ENCODE measurements around the gene UNC80. TPM values are rescaled to one million over a fixed set of nuclear protein-coding genes. Genes with fewer than 3 reads are reported as not detected.

UNC80 gene
- polyA plus RNA-seq, 1 donor from 2014 or later = 10.4 TPM

GRCh38 chr2:209969692-209970091 is 198.1 kb downstream of the UNC80 start:
- H4K20me1 ChIP-seq (ENCODE audit: insufficient read depth) = no peaks in the 10 kb centered on the region
- H3F3A ChIP-seq (ENCODE audit: insufficient read depth, low read length, poor library complexity, severe bottlenecking) = no peaks in the 10 kb centered on the region
- H3K4me2 ChIP-seq (ENCODE audit: low read length) = no peak overlapping the region
- H3K27ac ChIP-seq (ENCODE audit: low read length) = no peak overlapping the region
- no peak overlapping the region for H3K9ac ChIP-seq (ENCODE audit: low read length)
- no peak for TF ChIP-seq EP300 (conservative IDR thresholded peaks at IDR 0.05; ENCODE audit: poor library complexity, severe bottlenecking)
- no peaks in the 10 kb centered on the region for H3K36me3 ChIP-seq (ENCODE audit: insufficient read depth, low read length)
- H3K9me2 ChIP-seq (ENCODE audit: insufficient read depth, low read length) = no peaks in the 10 kb centered on the region
- H2AFZ ChIP-seq (ENCODE audit: low read depth, low read length) = no peak overlapping the region
- no peaks in the 10 kb centered on the region for H3K79me2 ChIP-seq (replicated peaks; ENCODE audit: insufficient read depth, low read length)
- H3K27me3 ChIP-seq (ENCODE audit: insufficient read depth, low read depth, low read length) = no peaks in the 10 kb centered on the region
- H3K9me3 ChIP-seq (ENCODE audit: low read length) = no peaks in the 10 kb centered on the region
- no peak overlapping the region for H3K4me3 ChIP-seq (ENCODE audit: low read length)

GRCh38 chr2:209970271-209970670 is 198.6 kb downstream of the UNC80 start:
- Histone ChIP-seq H3K9me3 (ENCODE audit: low read length) (no peaks in the 10 kb centered on the region), H4K20me1 (ENCODE audit: insufficient read depth) (no peaks in the 10 kb centered on the region), H3K9ac (ENCODE audit: low read length) (no peak overlapping the region), H3K27ac (ENCODE audit: low read length) (no peak overlapping the region), H2AFZ (ENCODE audit: low read depth, low read length) (no peak overlapping the region), H3K4me3 (ENCODE audit: low read length) (no peak overlapping the region), H3K36me3 (ENCODE audit: insufficient read depth, low read length) (no peaks in the 10 kb centered on the region), H3K79me2 (replicated peaks; ENCODE audit: insufficient read depth, low read length) (no peaks in the 10 kb centered on the region), H3F3A (ENCODE audit: insufficient read depth, low read length, poor library complexity, severe bottlenecking) (no peaks in the 10 kb centered on the region), H3K9me2 (ENCODE audit: insufficient read depth, low read length) (no peaks in the 10 kb centered on the region), H3K4me2 (ENCODE audit: low read length) (no peak overlapping the region), H3K27me3 (ENCODE audit: insufficient read depth, low read depth, low read length) (no peaks in the 10 kb centered on the region)
- TF ChIP-seq RAD21 (conservative IDR thresholded peaks at IDR 0.05) = no peak
- TF ChIP-seq TAF1 (IDR thresholded peaks at IDR 0.05; ENCODE audit: low read depth) = no peak
- TF ChIP-seq REST (IDR thresholded peaks at IDR 0.05; ENCODE audit: borderline replicate concordance) = no peak
- no peak for TF ChIP-seq CTCF (IDR thresholded peaks at IDR 0.05; ENCODE audit: poor library complexity, severe bottlenecking)
- no peak for TF ChIP-seq POLR2AphosphoS5 (IDR thresholded peaks at IDR 0.05)
- TF ChIP-seq MXI1 (conservative IDR thresholded peaks at IDR 0.05; ENCODE audit: poor library complexity, severe bottlenecking) = no peak
- no peak for TF ChIP-seq SMC3 (conservative IDR thresholded peaks at IDR 0.05; ENCODE audit: poor library complexity)
- no peak for TF ChIP-seq EP300 (conservative IDR thresholded peaks at IDR 0.05; ENCODE audit: poor library complexity, severe bottlenecking)
- TF ChIP-seq EZH2 (IDR thresholded peaks at IDR 0.05; ENCODE audit: borderline replicate concordance, insufficient read depth, low read length, poor library complexity, severe bottlenecking) = no peak

GRCh38 chr2:209970711-209971110 is 199.1 kb downstream of the UNC80 start:
- H3K27me3 ChIP-seq (ENCODE audit: insufficient read depth, low read depth, low read length) = no peaks in the 10 kb centered on the region
- no peaks in the 10 kb centered on the region for H3K79me2 ChIP-seq (replicated peaks; ENCODE audit: insufficient read depth, low read length)
- H3K36me3 ChIP-seq (ENCODE audit: insufficient read depth, low read length) = no peaks in the 10 kb centered on the region
- H2AFZ ChIP-seq (ENCODE audit: low read depth, low read length) = no peak overlapping the region
- no peaks in the 10 kb centered on the region for H3K9me2 ChIP-seq (ENCODE audit: insufficient read depth, low read length)
- H3K9ac ChIP-seq (ENCODE audit: low read length) = no peak overlapping the region
- H3F3A ChIP-seq (ENCODE audit: insufficient read depth, low read length, poor library complexity, severe bottlenecking) = no peaks in the 10 kb centered on the region
- no peaks in the 10 kb centered on the region for H3K9me3 ChIP-seq (ENCODE audit: low read length)
- H3K27ac ChIP-seq (ENCODE audit: low read length) = no peak overlapping the region
- H3K4me2 ChIP-seq (ENCODE audit: low read length) = no peak overlapping the region
- H3K4me3 ChIP-seq (ENCODE audit: low read length) = no peak overlapping the region
- TF ChIP-seq CTCF (IDR thresholded peaks at IDR 0.05; ENCODE audit: poor library complexity, severe bottlenecking) = no peak
- no peaks in the 10 kb centered on the region for H4K20me1 ChIP-seq (ENCODE audit: insufficient read depth)
